Measurements from ENCODE around the gene SLC19A2.

GRCh38 chr1:169456029-169456428 is 29.7 kb downstream of the SLC19A2 start:
- no peak for TF ChIP-seq CTCF (conservative IDR thresholded peaks at IDR 0.05; ENCODE audit: low read depth, low read length)
- TF ChIP-seq EZH2 (IDR thresholded peaks at IDR 0.05; ENCODE audit: borderline replicate concordance, low read depth, low read length, poor library complexity, severe bottlenecking), result no peak

Measured in A673 (cell line).